Activated naive CD8-positive, alpha-beta T cell treated with anti-CD3 and anti-CD28 coated beads, Interleukin-2, amount 50 U/mL, for 24 hours (primary cell): ENCODE measurements around the gene DNAJB6.

Experiments
- ATAC-seq: fragments of 150-1000 bp; cut with Tn5 transposase; one replicate; pipeline ENCODE4 v1.10.0; 2021
- DNase-seq: peaks from one replicate; pipeline ENCODE4 v3.0.0; 2021
- H3K27ac Mint-ChIP-seq: one replicate; pipeline ENCODE4 v1.8.0; 2021; ENCODE audit warnings: mild to moderate bottlenecking, mixed read lengths
- H3K27me3 Mint-ChIP-seq: one replicate; pipeline ENCODE4 v1.8.0; 2021; ENCODE audit warnings: mixed read lengths
- H3K36me3 Mint-ChIP-seq: one replicate; pipeline ENCODE4 v1.8.0; 2021; ENCODE audit warnings: low read depth, mixed read lengths
- H3K4me1 Mint-ChIP-seq: one replicate; pipeline ENCODE4 v1.8.0; 2021; ENCODE audit warnings: mixed read lengths
- H3K4me3 Mint-ChIP-seq: one replicate; pipeline ENCODE4 v1.8.0; 2021; ENCODE audit warnings: mild to moderate bottlenecking, moderate library complexity, mixed read lengths
- H3K9me3 Mint-ChIP-seq: one replicate; pipeline ENCODE4 v1.8.0; 2021; ENCODE audit warnings: mixed read lengths

Gene DNAJB6

GRCh38 chr7:157336383-157337315 is at the start of gene DNAJB6:
TSS of gene DNAJB6 (plus strand) at chr7:157337004. CDS start at chr7:157358573, 21,569 bp downstream.
- H3K9me3 Mint-ChIP-seq = no peaks in the 10 kb centered on the region
- H3K4me1 Mint-ChIP-seq = peaks cover 54% of the 10 kb centered on the region
- ATAC-seq (peak; percentile 75), DNase-seq (peak; percentile 97)
- H3K36me3 Mint-ChIP-seq = peaks cover 21% of the 10 kb centered on the region
- H3K27ac Mint-ChIP-seq = peak within 1 kb of the TSS; percentile 96
- peaks cover 10% of the 10 kb centered on the region for H3K27me3 Mint-ChIP-seq
- H3K4me3 Mint-ChIP-seq = peak within 1 kb of the TSS; percentile 87

GRCh38 chr7:157291404-157292080 is 45.3 kb upstream of the DNAJB6 start:
- H3K4me1 Mint-ChIP-seq = no peaks in the 10 kb centered on the region
- H3K36me3 Mint-ChIP-seq = no peaks in the 10 kb centered on the region
- H3K9me3 Mint-ChIP-seq = no peaks in the 10 kb centered on the region
- H3K27ac Mint-ChIP-seq = no peak overlapping the region
- ATAC-seq = no peak
- no peak overlapping the region for H3K4me3 Mint-ChIP-seq
- DNase-seq = no peak
- H3K27me3 Mint-ChIP-seq = no peaks in the 10 kb centered on the region

GRCh38 chr7:157292258-157292657 is 44.5 kb upstream of the DNAJB6 start:
- Mint-ChIP-seq H3K36me3 (no peaks in the 10 kb centered on the region), H3K4me1 (peaks cover 4% of the 10 kb centered on the region), H3K27ac (no peak overlapping the region), H3K9me3 (no peaks in the 10 kb centered on the region), H3K4me3 (no peak overlapping the region), H3K27me3 (no peaks in the 10 kb centered on the region)
- DNase-seq (no peak), ATAC-seq (no peak)

- no peak for DNase-seq
- ATAC-seq = no peak
- Mint-ChIP-seq H3K9me3 (no peaks in the 10 kb centered on the region), H3K36me3 (no peaks in the 10 kb centered on the region), H3K27ac (no peak overlapping the region), H3K4me3 (no peak overlapping the region), H3K4me1 (peaks cover 7% of the 10 kb centered on the region), H3K27me3 (no peaks in the 10 kb centered on the region)
Measured at GRCh38 chr7:157292770-157293412, 43.9 kb upstream of the DNAJB6 start.

GRCh38 chr7:157293413-157293788 is 43.4 kb upstream of the DNAJB6 start:
- DNase-seq (no peak), ATAC-seq (no peak)
- Mint-ChIP-seq H3K4me1 (peaks cover 8% of the 10 kb centered on the region), H3K4me3 (no peak overlapping the region), H3K36me3 (no peaks in the 10 kb centered on the region), H3K27me3 (no peaks in the 10 kb centered on the region), H3K27ac (no peak overlapping the region), H3K9me3 (no peaks in the 10 kb centered on the region)

GRCh38 chr7:157294773-157295172 is 42.0 kb upstream of the DNAJB6 start:
- H3K27me3 Mint-ChIP-seq = peaks cover 3% of the 10 kb centered on the region
- no peak for ATAC-seq
- no peaks in the 10 kb centered on the region for H3K36me3 Mint-ChIP-seq
- H3K4me1 Mint-ChIP-seq = peaks cover 17% of the 10 kb centered on the region
- H3K27ac Mint-ChIP-seq = no peak overlapping the region
- no peak overlapping the region for H3K4me3 Mint-ChIP-seq
- DNase-seq = no peak
- H3K9me3 Mint-ChIP-seq = no peaks in the 10 kb centered on the region

GRCh38 chr7:157295338-157295737 is 41.5 kb upstream of the DNAJB6 start:
- Mint-ChIP-seq H3K9me3 (no peaks in the 10 kb centered on the region), H3K4me1 (peaks cover 17% of the 10 kb centered on the region)

GRCh38 chr7:157297185-157297584 is 39.6 kb upstream of the DNAJB6 start:
- DNase-seq (no peak), ATAC-seq (no peak)
- no peaks in the 10 kb centered on the region for H3K36me3 Mint-ChIP-seq
- peaks cover 3% of the 10 kb centered on the region for H3K27me3 Mint-ChIP-seq
- H3K9me3 Mint-ChIP-seq = no peaks in the 10 kb centered on the region
- H3K27ac Mint-ChIP-seq = no peak overlapping the region
- no peak overlapping the region for H3K4me3 Mint-ChIP-seq
- peaks cover 32% of the 10 kb centered on the region for H3K4me1 Mint-ChIP-seq

More at GRCh38 chr7:157295338-157295737, 41.5 kb upstream of the DNAJB6 start:
- ATAC-seq = no peak
- DNase-seq = no peak
- Mint-ChIP-seq H3K4me3 (no peak overlapping the region), H3K36me3 (no peaks in the 10 kb centered on the region), H3K27ac (no peak overlapping the region), H3K27me3 (peaks cover 3% of the 10 kb centered on the region)

GRCh38 chr7:157299317-157299612 is 37.5 kb upstream of the DNAJB6 start:
- H3K36me3 Mint-ChIP-seq = no peaks in the 10 kb centered on the region
- no peaks in the 10 kb centered on the region for H3K9me3 Mint-ChIP-seq
- ATAC-seq (no peak), DNase-seq (no peak)
- H3K27ac Mint-ChIP-seq = peak overlapping the region; percentile 75
- H3K4me1 Mint-ChIP-seq = peaks cover 46% of the 10 kb centered on the region
- peak overlapping the region; percentile 6 for H3K4me3 Mint-ChIP-seq
- H3K27me3 Mint-ChIP-seq = peaks cover 3% of the 10 kb centered on the region

GRCh38 chr7:157299613-157300368 is 37.0 kb upstream of the DNAJB6 start:
- Mint-ChIP-seq H3K4me3 (no peak overlapping the region), H3K36me3 (no peaks in the 10 kb centered on the region), H3K27me3 (peaks cover 3% of the 10 kb centered on the region), H3K4me1 (peaks cover 46% of the 10 kb centered on the region), H3K9me3 (no peaks in the 10 kb centered on the region), H3K27ac (peak overlapping the region; percentile 75)
- DNase-seq (peak; percentile 44), ATAC-seq (peak; percentile 3)

GRCh38 chr7:157300369-157300825 is 36.4 kb upstream of the DNAJB6 start:
- Mint-ChIP-seq H3K4me3 (no peak overlapping the region), H3K27me3 (peaks cover 3% of the 10 kb centered on the region), H3K4me1 (peaks cover 46% of the 10 kb centered on the region), H3K27ac (no peak overlapping the region), H3K9me3 (no peaks in the 10 kb centered on the region), H3K36me3 (no peaks in the 10 kb centered on the region)
- no peak for DNase-seq
- no peak for ATAC-seq

- peaks cover 3% of the 10 kb centered on the region for H3K27me3 Mint-ChIP-seq
- peak overlapping the region; percentile 79 for H3K4me3 Mint-ChIP-seq
- DNase-seq (peak; percentile 16), ATAC-seq (no peak)
- H3K36me3 Mint-ChIP-seq = no peaks in the 10 kb centered on the region
- H3K9me3 Mint-ChIP-seq = no peaks in the 10 kb centered on the region
- H3K27ac Mint-ChIP-seq = peak overlapping the region; percentile 99
- peaks cover 49% of the 10 kb centered on the region for H3K4me1 Mint-ChIP-seq
Measured at GRCh38 chr7:157301610-157302120, 35.1 kb upstream of the DNAJB6 start.

GRCh38 chr7:157306846-157307838 is 29.7 kb upstream of the DNAJB6 start:
- Mint-ChIP-seq H3K4me1 (peaks cover 28% of the 10 kb centered on the region), H3K4me3 (no peak overlapping the region), H3K36me3 (no peaks in the 10 kb centered on the region), H3K27ac (no peak overlapping the region), H3K27me3 (no peaks in the 10 kb centered on the region), H3K9me3 (no peaks in the 10 kb centered on the region)
- no peak for DNase-seq
- ATAC-seq = no peak
